Neural progenitor cell (in vitro differentiated cells): ENCODE results near the gene ADCY1. TPM values are rescaled to one million over a fixed set of nuclear protein-coding genes. Genes with fewer than 3 reads are reported as not detected.

Experiments used
- DNase-seq: peaks from one replicate; pipeline ENCODE4 v3.0.0-alpha.2; 2016; ENCODE audit warnings: low spot score
- H2AFZ ChIP-seq: fragments of 200-600 bp; sonication (generic); replicated peaks from 2 replicates; pipeline ENCODE4 v1.6.1; 2016; ENCODE audit warnings: antibody characterized with exemption
- H3F3A ChIP-seq: fragments of 200-600 bp; sonication (generic); 2 replicates; pipeline ENCODE4 v1.6.1; 2016; ENCODE audit warnings: antibody characterized with exemption, low read depth
- H3K27ac ChIP-seq: fragments of 200-600 bp; sonication (generic); 2 replicates; pipeline ENCODE4 v1.5.1; 2016; ENCODE audit warnings: mild to moderate bottlenecking
- H3K27me3 ChIP-seq: fragments of 200-600 bp; sonication (generic); 2 replicates; pipeline ENCODE4 v1.6.1; 2016; ENCODE audit warnings: mild to moderate bottlenecking, moderate library complexity
- H3K36me3 ChIP-seq: fragments of 200-600 bp; sonication (generic); 2 replicates; pipeline ENCODE4 v1.5.1; 2016
- H3K4me1 ChIP-seq: fragments of 200-600 bp; sonication (generic); 2 replicates; pipeline ENCODE4 v1.6.1; 2016; ENCODE audit warnings: mixed run types
- H3K4me2 ChIP-seq: fragments of 200-600 bp; sonication (generic); 2 replicates; pipeline ENCODE4 v1.6.1; 2016
- H3K4me3 ChIP-seq: fragments of 200-600 bp; sonication (generic); 2 replicates; pipeline ENCODE4 v1.5.1; 2016
- H3K79me2 ChIP-seq: fragments of 200-600 bp; sonication (generic); 2 replicates; pipeline ENCODE4 v1.6.1; 2016; ENCODE audit warnings: low read depth
- H3K9ac ChIP-seq: fragments of 200-600 bp; sonication (generic); 2 replicates; pipeline ENCODE4 v1.6.1; 2016
- H3K9me3 ChIP-seq: fragments of 200-600 bp; sonication (generic); 2 replicates; pipeline ENCODE4 v1.5.1; 2016; ENCODE audit warnings: low read depth
- H4K20me1 ChIP-seq: fragments of 200-600 bp; sonication (generic); 2 replicates; pipeline ENCODE4 v1.6.1; 2016; ENCODE audit warnings: low read depth
- H3K27ac Mint-ChIP-seq: 3 replicates; pipeline ENCODE4 v1.8.0; 2021; ENCODE audit warnings: mixed read lengths
- H3K27me3 Mint-ChIP-seq: 2 replicates; pipeline ENCODE4 v1.8.0; 2022; ENCODE audit warnings: low read depth, mild to moderate bottlenecking, inconsistent platforms, moderate library complexity, mixed read lengths; ENCODE audit not compliant: insufficient read depth
- H3K36me3 Mint-ChIP-seq: 3 replicates; pipeline ENCODE4 v1.8.0; 2021; ENCODE audit warnings: mixed read lengths
- H3K4me1 Mint-ChIP-seq: 3 replicates; pipeline ENCODE4 v1.8.0; 2021; ENCODE audit warnings: mixed read lengths
- H3K4me3 Mint-ChIP-seq: 3 replicates; pipeline ENCODE4 v1.8.0; 2021; ENCODE audit warnings: mild to moderate bottlenecking, moderate library complexity, mixed read lengths
- H3K9me3 Mint-ChIP-seq: 3 replicates; pipeline ENCODE4 v1.8.0; 2020; ENCODE audit warnings: mixed read lengths
- CTCF ChIP-seq: fragments of 200-600 bp; sonication (generic); IDR thresholded peaks from 2 replicates; pipeline ENCODE4 v1.5.1; 2017; ENCODE audit warnings: antibody characterized with exemption, mild to moderate bottlenecking
- EZH2 ChIP-seq: fragments of 200-600 bp; sonication (generic); IDR thresholded peaks from 2 replicates; pipeline ENCODE4 v1.6.1; 2017; ENCODE audit warnings: antibody characterized with exemption, mild to moderate bottlenecking, moderate library complexity
- EZH2phosphoT487 ChIP-seq: fragments of 200-600 bp; sonication (generic); IDR thresholded peaks from 2 replicates; pipeline ENCODE4 v1.6.1; 2017; ENCODE audit warnings: antibody characterized with exemption
- total RNA-seq: library from RNA; depleted of rRNA; stranded (reverse); fragments of >200 nt; gene quantifications from 2 replicates; pipeline ENCODE4 v1.2.3, GENCODE V29; 2015; ENCODE audit warnings: low replicate concordance

ADCY1 gene
- total RNA-seq, 1 donor from 2014 or later = 7.4 TPM

- no peak overlapping the region for H3K27ac ChIP-seq
- H3K9me3 ChIP-seq = no peaks in the 10 kb centered on the region
- no peaks in the 10 kb centered on the region for H3F3A ChIP-seq
- H3K27me3 ChIP-seq = no peaks in the 10 kb centered on the region
- H3K4me3 ChIP-seq = no peak overlapping the region
- Mint-ChIP-seq H3K36me3 (peaks cover 7% of the 10 kb centered on the region), H3K27me3 (no peaks in the 10 kb centered on the region), H3K4me1 (no peaks in the 10 kb centered on the region), H3K4me3 (no peak overlapping the region), H3K9me3 (no peaks in the 10 kb centered on the region), H3K27ac (no peak overlapping the region)
- no peaks in the 10 kb centered on the region for H3K79me2 ChIP-seq
- no peak for TF ChIP-seq CTCF
- TF ChIP-seq EZH2 = no peak
- no peak for TF ChIP-seq EZH2phosphoT487
- H3K4me2 ChIP-seq = no peak overlapping the region
- H3K36me3 ChIP-seq = no peaks in the 10 kb centered on the region
- H4K20me1 ChIP-seq = no peaks in the 10 kb centered on the region
- no peaks in the 10 kb centered on the region for H3K4me1 ChIP-seq
- no peak for DNase-seq
- H2AFZ ChIP-seq = no peak overlapping the region
- H3K9ac ChIP-seq = no peak overlapping the region
Observed at GRCh38 chr7:45653209-45653907, 79.2 kb downstream of the ADCY1 start.

DNA sequence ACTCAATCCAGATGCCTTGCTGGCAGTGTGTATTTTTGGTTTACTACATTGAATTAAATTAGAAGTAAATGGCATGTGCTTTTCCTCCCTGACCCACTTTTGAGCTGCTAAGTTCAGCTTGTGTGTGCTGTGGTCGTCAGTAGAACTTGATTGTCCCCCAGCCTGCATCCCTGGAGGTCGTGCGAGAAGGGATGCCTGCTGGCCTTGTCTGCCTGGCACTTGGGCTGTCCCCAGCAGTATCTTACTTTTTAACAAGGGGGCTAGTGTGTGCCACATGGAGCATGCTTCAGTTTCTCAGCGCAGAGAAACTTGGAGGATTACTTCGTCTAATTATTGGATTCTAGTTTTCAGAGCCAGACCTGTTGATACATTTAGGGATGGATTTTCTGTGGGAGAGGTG is 80.2 kb downstream of the ADCY1 start:
- Mint-ChIP-seq H3K4me3 (no peak overlapping the region), H3K36me3 (peaks cover 7% of the 10 kb centered on the region), H3K27me3 (no peaks in the 10 kb centered on the region), H3K27ac (no peak overlapping the region), H3K9me3 (no peaks in the 10 kb centered on the region), H3K4me1 (no peaks in the 10 kb centered on the region)
- H3K27ac ChIP-seq = no peak overlapping the region
- no peaks in the 10 kb centered on the region for H3K36me3 ChIP-seq
- no peaks in the 10 kb centered on the region for H3K79me2 ChIP-seq
- no peak overlapping the region for H3K9ac ChIP-seq
- no peaks in the 10 kb centered on the region for H3K27me3 ChIP-seq
- no peak for TF ChIP-seq CTCF
- no peak for TF ChIP-seq EZH2
- no peak for TF ChIP-seq EZH2phosphoT487
- no peaks in the 10 kb centered on the region for H3K9me3 ChIP-seq
- no peaks in the 10 kb centered on the region for H3K4me1 ChIP-seq
- no peak overlapping the region for H2AFZ ChIP-seq
- no peak overlapping the region for H3K4me3 ChIP-seq
- H3F3A ChIP-seq = no peaks in the 10 kb centered on the region
- no peak for DNase-seq
- H3K4me2 ChIP-seq = no peak overlapping the region
- no peaks in the 10 kb centered on the region for H4K20me1 ChIP-seq

DNA sequence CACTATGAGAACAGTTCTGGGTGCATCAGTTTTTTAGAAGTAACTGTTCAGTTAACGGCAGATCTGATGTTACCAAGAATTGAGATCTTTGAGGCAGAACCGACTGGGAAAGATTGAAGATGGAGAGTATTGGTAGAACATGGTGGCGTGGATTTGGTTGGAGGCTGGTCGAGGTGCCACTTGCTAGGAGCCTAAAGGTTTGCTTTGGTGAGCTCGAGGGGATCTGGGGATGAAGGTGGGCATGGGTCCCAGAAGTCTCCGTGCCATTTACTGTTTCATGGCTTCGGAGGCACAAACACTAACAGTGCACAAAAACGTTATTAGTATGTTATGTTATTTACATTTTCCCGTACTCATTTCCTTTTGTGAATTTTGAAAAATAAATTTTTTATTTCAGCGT is 81.4 kb downstream of the ADCY1 start:
- Histone ChIP-seq H3F3A (no peaks in the 10 kb centered on the region), H3K4me3 (no peak overlapping the region), H3K79me2 (no peaks in the 10 kb centered on the region), H3K4me1 (no peaks in the 10 kb centered on the region), H4K20me1 (no peaks in the 10 kb centered on the region), H2AFZ (no peak overlapping the region), H3K27ac (no peak overlapping the region), H3K36me3 (no peaks in the 10 kb centered on the region), H3K4me2 (no peak overlapping the region), H3K27me3 (no peaks in the 10 kb centered on the region), H3K9me3 (no peaks in the 10 kb centered on the region), H3K9ac (no peak overlapping the region)
- Mint-ChIP-seq H3K36me3 (peaks cover 5% of the 10 kb centered on the region), H3K27me3 (no peaks in the 10 kb centered on the region), H3K4me3 (no peak overlapping the region), H3K27ac (no peak overlapping the region), H3K9me3 (no peaks in the 10 kb centered on the region), H3K4me1 (no peaks in the 10 kb centered on the region)
- no peak for DNase-seq
- TF ChIP-seq EZH2phosphoT487 = no peak
- no peak for TF ChIP-seq EZH2
- TF ChIP-seq CTCF = no peak
